Measurements from ENCODE around the gene C2CD2. TPM values are rescaled to one million over a fixed set of nuclear protein-coding genes. Genes with fewer than 3 reads are reported as not detected.

Gene C2CD2
- total and polyA plus RNA-seq, 2 of the 8 experiments (the other 6 are each of a cell fraction or from before 2014, with no cell fraction given): 10.4 to 13.0 TPM

DNA sequence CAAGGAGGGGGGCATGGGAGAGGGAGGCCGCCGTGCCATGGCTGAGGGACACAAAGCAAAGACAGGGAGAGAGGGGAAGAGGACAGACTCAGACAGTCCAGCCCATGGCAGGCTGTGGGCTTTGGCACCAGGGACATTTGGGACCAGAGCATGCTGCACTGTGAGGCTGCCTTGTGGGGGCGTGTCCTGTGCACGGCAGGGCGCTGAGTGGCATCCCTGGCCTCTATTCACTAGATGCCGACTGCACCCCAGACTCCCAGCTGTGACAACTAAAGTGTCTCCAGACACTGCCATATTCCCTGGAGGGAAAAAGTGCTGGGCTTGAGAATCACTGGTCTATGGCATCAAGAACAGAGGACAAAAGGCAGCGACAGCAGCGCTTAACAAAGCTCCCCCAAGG is 56.1 kb downstream of the C2CD2 start:
- Histone ChIP-seq H2AK5ac (ENCODE audit: low read depth, low read length) (no peak overlapping the region), H2BK5ac (ENCODE audit: low read depth, low read length) (0 out of 2 replicates have a peak overlapping the region, but pooled peaks have one; percentile 71), H3K14ac (ENCODE audit: insufficient read length) (no peak overlapping the region), H3K9me3 (ENCODE audit: insufficient read depth in 2 of 2, low read depth in 1 of 2, low read length in 1 of 2) (no peaks in the 10 kb centered on the region), H4K8ac (ENCODE audit: extremely low read depth, insufficient read depth, low read length) (no peak overlapping the region; the same call in 1 of the 2 replicates), H3K79me2 (ENCODE audit: control insufficient read depth in 1 of 2, insufficient read depth in 2 of 2, low read length in 2 of 2) (no peaks in the 10 kb centered on the region), H3K4ac (replicated peaks; ENCODE audit: insufficient read length, low read depth, low read length) (no peak overlapping the region), H2BK15ac (ENCODE audit: low read length) (0 out of 2 replicates have a peak overlapping the region, but pooled peaks have one; percentile 36), H4K5ac (ENCODE audit: insufficient read length, low read depth, low read length) (no peak overlapping the region), H3K27ac (ENCODE audit: low read depth, low read length) (no peak overlapping the region), H3K36me3 (ENCODE audit: control insufficient read depth in 2 of 4, insufficient read depth in 4 of 4, low read length in 3 of 4) (peaks cover 0 to 2% (median 0%) of the 10 kb centered on the region in 4 experiments; a peak in 2 of 8 replicates), H3K79me1 (ENCODE audit: low read depth, low read length) (no peaks in the 10 kb centered on the region), H3K23ac (ENCODE audit: insufficient read length) (no peak overlapping the region), H2BK12ac (ENCODE audit: low read depth, low read length) (peak overlapping the region; percentile 87; the same call in 1 of the 2 replicates), H3K56ac (replicated peaks; ENCODE audit: insufficient read length, low read depth, low read length) (no peak overlapping the region), H4K20me1 (replicated peaks in 1 of 2; ENCODE audit: control insufficient read depth in 1 of 2, insufficient read depth in 2 of 2, low read length in 2 of 2) (no peaks in the 10 kb centered on the region), H3K27me3 (replicated peaks in 1 of 4; ENCODE audit: control insufficient read depth in 3 of 4, extremely low read depth in 1 of 4, insufficient read depth in 3 of 4, low read length in 3 of 4) (no peaks in the 10 kb centered on the region), H4K91ac (replicated peaks; ENCODE audit: insufficient read length, low read length) (peak overlapping the region; percentile 52), H3K18ac (ENCODE audit: extremely low read depth, low read length) (peak overlapping the region; percentile 51; the same call in 1 of the 2 replicates), H3K4me2 (ENCODE audit: insufficient read depth in 1 of 2, low read depth in 2 of 2, low read length in 2 of 2) (peak overlapping the region in 1 of 2 experiments; percentile 18; a peak in 1 of 4 replicates), H3K4me1 (replicated peaks in 1 of 4; ENCODE audit: control insufficient read depth in 3 of 4, insufficient read depth in 4 of 4, low read length in 3 of 4) (peaks cover 4 to 23% (median 19%) of the 10 kb centered on the region in 4 experiments), H3K4me3 (ENCODE audit: extremely low read depth in 1 of 4, insufficient read depth in 2 of 4, low read depth in 3 of 4, low read length in 4 of 4) (no peak overlapping the region), H2BK20ac (ENCODE audit: low read length) (no peak overlapping the region), H2AFZ (ENCODE audit: low read length) (no peak overlapping the region), H3K23me2 (ENCODE audit: low read depth, low read length) (no peaks in the 10 kb centered on the region), H3K9ac (replicated peaks in 1 of 4; ENCODE audit: extremely low read depth in 1 of 4, low read depth in 3 of 4, low read length in 3 of 4) (no peak overlapping the region), H2BK120ac (replicated peaks; ENCODE audit: low read depth, low read length) (no peak overlapping the region)
- DNase-seq (ENCODE audit: low read depth in 1 of 2, low spot score in 2 of 2) (peak in 1 of 2 experiments; percentile 55), FAIRE-seq (no peak)
- ChIA-PET POLR2A (ENCODE audit: partially characterized antibody) (interaction anchor here (2.8 kb wide), 1 partner anchor 18 kb away, joined by 10 read pairs; the partner anchor contains the start of gene PRDM15), CTCF (ENCODE audit: partially characterized antibody) (interaction anchor here (0.7 to 1.8 kb wide), 5 partner anchors 14 to 220 kb away, joined by 3 to 4 read pairs (median 3); no protein-coding TSS in a partner anchor)
- WGBS, 2 experiments (ENCODE audit: extremely low coverage in 1 of 2, insufficient coverage in 1 of 2, insufficient read length in 1 of 2, insufficient replicate concordance in 2 of 2, low coverage in 1 of 2, low lambda C conversion rate in 2 of 2, missing lambda C conversion rate in 1 of 2): 63% methylated on average over 8 of the region's 8 CpGs; no CpG with 5 or more reads in 1 of the 2 experiments
- no peak for TF ChIP-seq KDM1A (IDR thresholded peaks at IDR 0.05; ENCODE audit: borderline replicate concordance, low read length)
- TF ChIP-seq, protein P1, sequence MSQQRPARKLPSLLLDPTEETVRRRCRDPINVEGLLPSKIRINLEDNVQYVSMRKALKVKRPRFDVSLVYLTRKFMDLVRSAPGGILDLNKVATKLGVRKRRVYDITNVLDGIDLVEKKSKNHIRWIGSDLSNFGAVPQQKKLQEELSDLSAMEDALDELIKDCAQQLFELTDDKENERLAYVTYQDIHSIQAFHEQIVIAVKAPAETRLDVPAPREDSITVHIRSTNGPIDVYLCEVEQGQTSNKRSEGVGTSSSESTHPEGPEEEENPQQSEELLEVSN (IDR thresholded peaks at IDR 0.05): no peak
- TF ChIP-seq, protein P2, sequence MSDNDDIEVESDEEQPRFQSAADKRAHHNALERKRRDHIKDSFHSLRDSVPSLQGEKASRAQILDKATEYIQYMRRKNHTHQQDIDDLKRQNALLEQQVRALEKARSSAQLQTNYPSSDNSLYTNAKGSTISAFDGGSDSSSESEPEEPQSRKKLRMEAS (IDR thresholded peaks at IDR 0.05): 0 out of 2 replicates have a peak, but pooled peaks have one; percentile 19
- TF ChIP-seq JUND (IDR thresholded peaks at IDR 0.05; ENCODE audit: low read length): no peak
